Measurements from ENCODE around the gene STAM.

Gene STAM

GRCh38 chr10:17655567-17656146, 11.7 kb downstream of the STAM start:
- no peaks in the 10 kb centered on the region for H3K4me1 Mint-ChIP-seq

DNA sequence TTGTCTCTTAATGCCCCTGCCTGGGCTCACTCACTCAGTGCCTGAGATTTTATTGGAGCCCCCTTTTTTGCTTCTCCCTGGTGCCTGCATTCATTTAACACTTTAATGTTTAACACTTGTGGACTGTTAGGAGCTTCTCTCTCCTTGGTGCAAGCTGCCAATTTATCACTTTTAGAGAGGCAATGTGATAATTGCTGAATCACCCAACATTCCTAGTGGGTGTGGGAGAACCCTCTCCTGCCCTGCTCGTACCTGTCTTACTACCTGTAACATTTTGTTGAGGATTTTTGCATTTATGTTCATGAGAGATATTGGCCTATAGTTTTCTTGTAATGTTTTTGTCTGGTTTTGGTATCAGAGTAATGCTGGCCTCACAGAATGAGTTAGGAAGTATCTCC, 13.2 kb downstream of the STAM start:
- no peaks in the 10 kb centered on the region for H3K27me3 Mint-ChIP-seq (ENCODE audit: low read depth, poor library complexity)
- no peaks in the 10 kb centered on the region for H3K4me1 Mint-ChIP-seq
- peaks cover 77% of the 10 kb centered on the region for H3K36me3 Mint-ChIP-seq (ENCODE audit: low read depth)
- no peak overlapping the region for H3K27ac Mint-ChIP-seq
- H3K9me3 Mint-ChIP-seq: peaks cover 65% of the 10 kb centered on the region
- H3K4me3 Mint-ChIP-seq: no peak overlapping the region
- no peak for DNase-seq
- TF ChIP-seq CTCF (IDR thresholded peaks at IDR 0.05): no peak

More at GRCh38 chr10:17655567-17656146, 11.7 kb downstream of the STAM start:
- H3K27ac Mint-ChIP-seq: no peak overlapping the region
- no peak for TF ChIP-seq CTCF (IDR thresholded peaks at IDR 0.05)
- no peaks in the 10 kb centered on the region for H3K27me3 Mint-ChIP-seq (ENCODE audit: low read depth, poor library complexity)
- no peak overlapping the region for H3K4me3 Mint-ChIP-seq
- no peak for DNase-seq
- peaks cover 82% of the 10 kb centered on the region for H3K36me3 Mint-ChIP-seq (ENCODE audit: low read depth)
- H3K9me3 Mint-ChIP-seq: peaks cover 78% of the 10 kb centered on the region

- no peak for DNase-seq
- peaks cover 47% of the 10 kb centered on the region for H3K9me3 Mint-ChIP-seq
- no peak for TF ChIP-seq CTCF (IDR thresholded peaks at IDR 0.05)
- no peak overlapping the region for H3K27ac Mint-ChIP-seq
- H3K27me3 Mint-ChIP-seq (ENCODE audit: low read depth, poor library complexity): no peaks in the 10 kb centered on the region
- H3K4me3 Mint-ChIP-seq: no peak overlapping the region
- no peaks in the 10 kb centered on the region for H3K4me1 Mint-ChIP-seq
- peaks cover 66% of the 10 kb centered on the region for H3K36me3 Mint-ChIP-seq (ENCODE audit: low read depth)
These were observed 15.4 kb downstream of the STAM start for GRCh38 chr10:17659365-17659764.

- Mint-ChIP-seq H3K4me1 (no peaks in the 10 kb centered on the region), H3K9me3 (peaks cover 31% of the 10 kb centered on the region), H3K27me3 (ENCODE audit: low read depth, poor library complexity) (no peaks in the 10 kb centered on the region), H3K4me3 (no peak overlapping the region), H3K36me3 (ENCODE audit: low read depth) (peaks cover 50% of the 10 kb centered on the region), H3K27ac (no peak overlapping the region)
- TF ChIP-seq CTCF (IDR thresholded peaks at IDR 0.05): no peak
- no peak for DNase-seq
These were observed 17.0 kb downstream of the STAM start for GRCh38 chr10:17660921-17661320.

DNA sequence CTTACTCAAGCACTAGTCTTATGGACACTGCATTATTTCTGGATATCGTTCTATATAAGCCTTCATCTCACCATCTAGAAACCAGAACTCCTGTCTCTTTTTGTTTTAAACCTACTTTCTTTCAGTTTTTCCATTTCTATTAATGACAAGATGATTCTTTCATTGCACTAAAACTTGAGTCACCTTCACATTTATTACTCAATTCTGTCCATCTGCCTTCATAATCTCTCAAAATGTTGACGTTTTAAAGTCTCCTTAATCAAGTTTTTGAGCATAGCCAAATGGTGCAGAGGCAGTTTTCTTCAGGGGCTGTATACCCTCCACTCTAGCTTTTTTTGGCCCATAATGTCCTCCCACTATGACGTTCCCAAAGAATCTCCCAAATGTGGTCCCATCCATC, 17.6 kb downstream of the STAM start:
- DNase-seq: no peak
- Mint-ChIP-seq H3K4me3 (no peak overlapping the region), H3K27me3 (ENCODE audit: low read depth, poor library complexity) (no peaks in the 10 kb centered on the region), H3K4me1 (no peaks in the 10 kb centered on the region), H3K27ac (no peak overlapping the region), H3K9me3 (peaks cover 25% of the 10 kb centered on the region), H3K36me3 (ENCODE audit: low read depth) (peaks cover 44% of the 10 kb centered on the region)
- no peak for TF ChIP-seq CTCF (IDR thresholded peaks at IDR 0.05)

Data from nephron progenitor cell (in vitro differentiated cells).